DMS153 treated with DMSO at 0.1 percent for 48 hours (cell line): Measurements from ENCODE around the gene PNP.

Experiments
- DNase-seq: peaks from one replicate; lab custom pipeline; 2025; ENCODE audit not compliant: unreplicated experiment; lab: John Stamatoyannopoulos, UW

The PNP gene

GRCh38 chr14:20454516-20455354 lies 14.5 kb upstream of the PNP start, which contains the start of the genes APEX1 and OSGEP:
TSS of gene APEX1 (plus strand) at chr14:20455226. CDS start at chr14:20455646, 420 bp downstream.
TSS of gene OSGEP (minus strand) at chr14:20454812. CDS start at chr14:20454683, 129 bp downstream.
- DNase-seq = peak; percentile 94

GRCh38 chr14:20455355-20456300 lies 13.6 kb upstream of the PNP start:
- DNase-seq = peak; percentile 48

- no peak for DNase-seq
Observed at GRCh38 chr14:20456971-20457370, 12.2 kb upstream of the PNP start.

DNA sequence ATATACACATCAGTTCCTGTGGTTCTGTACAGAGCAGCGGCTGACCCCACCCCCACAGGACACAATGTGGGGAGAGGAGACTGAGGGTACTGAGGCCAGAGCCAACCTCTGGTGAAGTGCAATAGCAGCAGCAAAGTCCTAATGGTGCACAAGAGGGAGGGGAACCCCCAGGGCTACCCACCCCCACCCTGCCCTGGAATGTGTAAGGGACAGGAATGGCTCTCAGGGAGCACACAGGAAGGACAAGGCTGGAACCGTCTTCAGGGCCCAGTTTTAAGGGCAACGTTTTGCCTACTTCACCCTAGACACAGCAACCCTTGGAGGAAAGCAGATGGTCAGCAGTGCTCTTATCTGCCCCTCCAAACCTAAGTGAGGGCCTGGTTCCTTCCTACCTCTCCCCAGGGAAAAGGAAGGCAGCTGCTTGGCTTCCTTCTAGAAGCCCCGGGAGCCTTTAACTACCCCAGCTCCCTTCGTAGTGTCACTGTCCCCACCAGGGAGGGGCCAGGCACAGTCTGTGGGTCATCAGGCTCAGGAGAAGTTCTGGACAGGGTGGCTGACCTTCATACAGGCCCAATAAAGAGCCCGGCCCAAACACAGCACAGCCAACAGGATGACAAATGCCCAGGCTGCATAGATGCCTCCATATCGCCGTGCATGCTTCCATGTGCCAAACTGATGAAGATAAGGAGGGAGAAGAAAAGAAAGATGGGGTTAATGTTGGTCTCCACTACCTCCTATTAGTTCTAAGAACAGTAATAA lies 11.0 kb upstream of the PNP start:
- DNase-seq = no peak

DNA sequence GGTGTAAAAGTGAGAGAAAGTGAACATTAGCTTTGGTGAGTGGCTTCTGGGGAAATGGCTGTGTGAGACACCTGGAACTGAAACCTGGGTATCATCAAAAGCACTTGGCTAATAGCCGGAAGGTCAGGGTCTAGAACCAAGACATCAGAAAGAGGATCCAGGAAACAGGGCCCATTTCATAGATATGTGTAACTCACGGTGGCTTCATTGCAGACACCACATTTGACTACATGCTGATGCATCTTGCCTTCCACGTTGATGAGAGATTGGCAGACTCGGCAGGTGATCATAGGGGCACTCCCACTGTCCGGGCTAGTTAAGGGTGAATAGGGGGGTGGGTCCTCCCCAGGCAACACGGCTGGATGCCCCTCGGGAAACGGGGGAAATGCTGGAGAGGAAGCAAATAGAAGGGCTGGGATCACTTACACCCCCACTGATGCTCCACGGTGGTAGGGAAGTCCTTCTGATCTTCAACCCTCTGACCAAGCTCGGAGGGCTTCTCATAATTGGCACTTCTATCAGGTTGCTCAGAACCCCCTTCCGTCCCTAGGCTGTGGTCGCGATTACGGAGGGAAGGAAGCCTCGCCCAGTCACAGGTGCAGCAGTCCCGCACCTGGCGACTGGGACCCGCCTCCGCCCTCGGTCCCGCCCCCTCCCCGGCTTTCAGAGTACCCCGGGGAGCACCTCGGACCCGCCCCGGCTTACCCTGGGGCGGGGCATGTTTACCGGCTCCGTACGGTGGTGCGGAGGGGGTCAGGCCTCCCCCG lies 8.6 kb upstream of the PNP start:
- DNase-seq = no peak

GRCh38 chr14:20461225-20462141 lies 7.7 kb upstream of the PNP start, which contains the start of gene PIP4P1:
TSS of gene PIP4P1 (minus strand) at chr14:20461434. CDS start at chr14:20461325, 109 bp downstream.
- peak; percentile 100 for DNase-seq

- peak; percentile 50 for DNase-seq
Observed at GRCh38 chr14:20468764-20469241, 403 bp upstream of the PNP start.

- no peak for DNase-seq
Observed at GRCh38 chr14:20469890-20470602, 840 bp downstream of the PNP start.

GRCh38 chr14:20470603-20470901 lies 1.3 kb downstream of the PNP start:
- no peak for DNase-seq

DNA sequence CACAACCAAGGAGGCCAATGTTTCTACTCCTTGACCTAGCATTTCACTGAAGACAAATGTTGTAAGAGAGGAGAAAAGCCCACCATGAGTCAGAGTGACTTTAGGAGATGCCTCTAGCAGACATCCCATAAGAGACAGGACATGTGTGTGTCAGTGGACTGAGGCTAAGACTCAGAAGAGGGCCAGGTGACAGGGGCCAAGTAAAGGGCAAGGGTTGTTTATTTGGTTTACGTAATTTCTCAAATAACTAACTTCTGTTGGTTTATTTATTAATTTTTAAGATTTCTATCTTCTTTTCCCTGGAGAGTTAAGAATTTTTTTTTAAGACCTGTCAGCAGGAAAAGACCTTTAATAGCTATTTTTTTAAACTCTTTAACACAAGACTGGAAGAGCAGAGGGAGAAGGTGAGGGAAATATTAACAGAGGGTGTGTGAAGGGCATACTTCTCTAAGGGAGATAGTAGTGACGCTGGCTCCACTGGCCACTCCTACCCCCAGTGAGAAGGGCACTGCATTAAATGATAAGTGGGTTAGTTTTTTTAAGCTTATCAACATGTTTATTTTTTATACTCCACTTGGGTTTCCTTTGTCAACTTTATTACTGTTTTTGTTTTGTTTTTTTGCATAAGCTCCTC lies 3.4 kb downstream of the PNP start:
- DNase-seq = no peak

GRCh38 chr14:20476776-20477175 lies 7.6 kb downstream of the PNP start:
- no peak for DNase-seq

GRCh38 chr14:20477211-20477876 lies 8.1 kb downstream of the PNP start:
- DNase-seq = peak; percentile 16

DNA sequence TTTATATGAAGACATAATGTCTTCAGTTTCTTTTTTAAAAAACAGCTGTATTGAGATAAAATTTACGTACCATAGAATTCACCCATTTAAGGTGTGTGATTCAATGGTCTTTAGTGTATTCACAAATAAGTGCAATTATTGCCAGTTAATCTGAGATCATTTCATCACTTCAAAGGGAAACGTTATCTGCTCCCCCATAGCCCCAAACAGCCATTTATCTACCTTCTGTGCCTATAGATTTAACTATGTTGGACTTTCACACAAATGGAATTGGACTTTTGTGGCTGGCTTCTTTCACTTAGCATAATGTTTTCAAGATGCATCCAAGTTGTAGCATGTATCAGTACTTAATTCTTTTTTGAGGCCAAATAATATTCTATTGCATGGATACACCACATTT lies 9.7 kb downstream of the PNP start:
- DNase-seq = no peak

- DNase-seq = no peak
Observed at GRCh38 chr14:20482382-20482781, 13.2 kb downstream of the PNP start.

GRCh38 chr14:20485900-20486299 lies 16.7 kb downstream of the PNP start:
- no peak for DNase-seq

GRCh38 chr14:20486684-20487395 lies 17.6 kb downstream of the PNP start:
- DNase-seq = no peak

GRCh38 chr14:20487396-20487725 lies 18.2 kb downstream of the PNP start:
- DNase-seq = no peak
